Umbilical cord (tissue), 2 donors: ENCODE results near the gene ATAD1. TPM values are rescaled to one million over a fixed set of nuclear protein-coding genes. Genes with fewer than 3 reads are reported as not detected.
"Not testable (repeated sequence)": the region's sequence is repeated elsewhere in the genome, so short reads cannot be mapped to it uniquely, and the experiment has no call there.

Experiments used
- DNase-seq: peaks from one replicate; pipeline ENCODE4 v3.0.0-alpha.2; 2015; ENCODE audit warnings: low spot score
- total RNA-seq: library from RNA; depleted of rRNA; stranded (reverse); fragments of >200 nt; gene quantifications from one replicate; pipeline ENCODE4 v1.2.3, GENCODE V29; 2014; ENCODE audit warnings: low replicate concordance; ENCODE audit not compliant: insufficient read depth

ATAD1 gene
- total RNA-seq, 1 donor from 2014 or later, result 35.2 TPM

DNA sequence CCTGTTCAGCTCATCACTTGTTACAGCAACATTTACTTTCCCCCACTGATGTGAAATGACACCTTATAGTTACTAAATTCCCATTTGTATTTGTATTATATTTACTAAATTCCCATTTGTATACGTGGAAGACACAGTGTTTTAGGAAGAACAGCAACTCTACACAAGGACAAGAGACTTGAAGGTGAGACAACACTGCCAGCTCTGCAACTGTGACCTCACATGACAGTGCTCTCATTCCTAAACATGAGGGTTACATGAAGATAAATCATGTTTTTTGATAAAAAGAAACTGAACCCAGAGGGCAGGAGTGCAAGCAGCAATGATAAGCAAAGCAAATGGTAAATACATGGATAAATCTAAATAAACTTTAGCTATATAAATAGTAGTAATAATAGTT lies 60.3 kb downstream of the ATAD1 start:
- DNase-seq, result no peak

DNA sequence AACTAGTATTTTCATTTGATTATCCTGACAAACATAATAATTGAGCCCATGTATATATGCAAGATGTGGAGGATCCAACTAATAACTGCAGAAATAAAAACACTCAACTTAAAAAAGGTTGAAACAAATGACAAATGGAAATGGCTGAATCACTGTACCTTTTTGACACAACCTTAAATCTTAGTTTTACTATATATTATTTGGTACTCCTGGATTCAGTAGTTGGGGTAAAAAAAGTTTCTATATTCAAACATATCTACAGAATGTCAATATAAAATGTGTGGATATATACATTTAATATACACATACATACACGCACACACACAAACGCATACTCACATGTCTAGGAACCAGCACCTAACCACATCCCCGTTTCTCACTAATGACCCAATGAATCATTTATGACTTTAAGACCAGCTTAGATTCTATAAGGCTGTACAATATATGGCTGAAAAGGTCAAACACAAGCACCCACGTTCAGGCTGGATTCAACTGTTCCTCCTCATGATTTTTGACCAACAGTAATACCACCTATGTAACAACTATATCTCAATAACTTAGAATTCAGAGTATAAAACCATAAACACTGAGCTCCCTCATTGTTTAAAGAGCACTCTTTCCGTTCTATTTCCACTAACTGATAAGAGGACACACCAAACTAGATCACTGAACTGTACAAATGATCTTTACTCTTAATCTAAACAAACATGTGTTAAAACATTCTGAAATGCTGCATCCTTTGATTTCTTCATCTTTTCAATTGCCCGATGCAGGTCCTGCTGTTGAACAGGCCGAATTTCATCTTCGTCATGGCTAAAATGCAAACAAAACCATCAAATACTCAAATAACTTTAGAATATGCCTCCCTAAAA lies 63.8 kb downstream of the ATAD1 start:
- no peak for DNase-seq

DNA sequence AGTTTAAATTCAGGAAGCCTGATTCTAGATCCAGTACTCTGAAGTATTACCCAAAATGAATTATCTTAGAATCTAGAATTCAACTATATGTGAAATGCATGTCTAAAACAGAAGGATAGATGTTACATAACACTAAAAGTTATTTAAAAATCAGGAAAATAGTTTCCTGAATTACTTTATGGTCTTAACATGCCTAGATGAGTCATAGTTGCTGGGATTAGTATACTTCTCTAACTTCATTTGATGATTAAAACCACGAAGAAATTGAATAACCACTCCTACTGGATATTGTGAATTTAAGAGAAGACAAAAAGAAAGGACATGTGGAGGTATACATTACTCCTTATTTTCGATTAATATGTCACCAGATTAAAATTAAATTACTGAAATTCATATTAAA lies 65.5 kb downstream of the ATAD1 start:
- DNase-seq, result no peak

DNA sequence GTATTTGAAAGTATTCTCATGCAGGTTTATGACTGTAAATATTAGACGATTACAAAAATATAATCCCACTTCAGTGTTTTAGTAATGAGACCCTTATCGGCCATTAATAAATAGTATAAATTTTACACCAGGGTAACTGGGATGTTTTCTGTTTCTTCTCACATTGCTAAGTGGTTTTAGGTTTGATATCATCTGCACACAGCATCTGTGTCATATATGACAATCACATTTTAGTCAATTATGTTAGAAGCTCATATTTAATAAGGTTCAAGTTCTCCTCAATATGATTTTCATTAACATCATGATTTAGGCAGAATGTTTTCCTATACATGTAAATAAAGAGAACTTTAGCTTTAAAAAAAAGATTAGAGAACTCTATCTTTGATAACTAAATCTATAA lies 66.8 kb downstream of the ATAD1 start:
- no peak for DNase-seq

DNA sequence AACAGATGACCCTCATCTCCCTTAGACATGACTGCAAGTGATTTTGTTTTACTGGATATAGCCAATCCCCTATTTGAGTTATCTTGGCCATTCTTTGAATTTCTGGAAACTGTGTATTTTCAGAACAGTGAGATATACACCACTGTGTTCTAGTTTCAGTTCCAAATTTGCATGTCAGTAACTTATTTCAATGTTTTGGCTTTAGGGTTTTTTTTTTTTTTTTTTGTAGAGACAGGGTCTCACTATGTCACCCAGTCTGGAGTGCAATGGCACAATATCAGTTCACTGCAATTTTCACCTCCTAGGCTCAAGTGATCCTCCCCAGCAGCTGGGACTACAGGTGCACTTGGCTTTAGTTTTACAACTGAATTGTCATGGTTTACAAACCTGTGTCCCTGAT lies 67.2 kb downstream of the ATAD1 start:
- no peak for DNase-seq

DNA sequence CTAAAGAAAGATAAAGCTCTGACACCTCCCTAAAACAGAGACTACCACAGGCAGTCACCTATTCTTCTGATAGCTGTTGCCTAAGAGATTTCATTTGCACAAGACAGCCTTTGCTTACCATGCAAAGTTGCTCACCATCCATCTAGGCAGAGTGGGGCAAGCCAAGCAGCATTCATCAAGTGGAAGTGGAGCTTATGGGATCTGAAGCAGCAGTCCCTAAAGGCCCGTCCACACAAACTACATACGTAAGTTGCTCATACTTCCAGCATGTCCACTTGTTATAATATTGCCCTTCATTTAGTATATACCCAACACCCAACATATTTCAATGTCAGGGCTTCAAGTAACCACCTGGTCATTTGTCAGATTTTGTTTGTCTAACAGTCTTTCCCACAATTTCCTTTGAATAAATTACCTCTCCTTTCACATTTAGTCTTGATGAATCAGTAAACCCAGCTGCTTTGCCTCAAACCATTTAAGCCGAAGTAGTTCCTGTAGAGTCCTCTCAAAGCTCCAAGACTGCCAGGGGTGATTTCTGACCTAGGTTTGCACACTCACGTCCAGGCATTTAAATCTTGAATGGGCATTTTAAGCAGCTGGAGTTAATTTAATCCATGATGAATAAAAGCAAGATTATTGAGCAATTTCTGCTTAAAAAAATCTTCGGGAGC lies 67.9 kb downstream of the ATAD1 start:
- peak; percentile 95 for DNase-seq

DNA sequence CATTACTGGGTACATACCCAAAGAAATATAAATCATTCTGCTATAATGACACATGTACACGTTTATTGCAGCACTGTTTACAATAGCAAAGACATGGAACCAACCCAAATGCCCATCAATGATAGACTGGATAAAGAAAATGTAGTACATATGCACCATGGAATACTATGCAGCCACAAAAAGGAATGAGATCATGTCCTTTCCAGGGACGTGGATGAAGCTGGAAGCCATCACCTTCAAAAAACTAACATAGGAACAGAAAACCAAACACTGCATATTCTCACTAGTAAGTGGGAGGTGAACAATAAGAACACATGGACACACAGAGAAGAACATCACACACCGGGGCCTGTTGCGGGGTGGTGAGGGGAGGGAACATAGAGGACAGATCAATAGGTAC lies 69.8 kb downstream of the ATAD1 start:
- not testable (repeated sequence) for DNase-seq

DNA sequence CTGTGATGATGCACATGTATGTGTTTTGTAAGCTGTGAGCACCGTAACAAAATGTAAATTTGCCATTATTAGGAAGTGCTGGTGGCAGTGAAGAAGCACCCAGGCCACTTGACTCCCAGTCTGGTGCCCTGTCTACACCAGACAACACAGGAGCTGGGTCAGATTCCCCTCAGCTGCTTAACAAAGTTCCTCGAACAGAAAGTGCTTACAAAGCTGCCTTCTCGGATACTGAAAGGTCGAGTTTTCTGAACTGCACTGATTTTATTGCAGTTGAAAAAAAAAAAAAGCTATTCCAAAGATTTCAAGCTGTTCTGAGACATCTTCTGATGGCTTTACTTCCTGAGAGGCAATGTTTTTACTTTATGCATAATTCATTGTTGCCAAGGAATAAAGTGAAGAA lies 71.1 kb downstream of the ATAD1 start:
- no peak for DNase-seq

DNA sequence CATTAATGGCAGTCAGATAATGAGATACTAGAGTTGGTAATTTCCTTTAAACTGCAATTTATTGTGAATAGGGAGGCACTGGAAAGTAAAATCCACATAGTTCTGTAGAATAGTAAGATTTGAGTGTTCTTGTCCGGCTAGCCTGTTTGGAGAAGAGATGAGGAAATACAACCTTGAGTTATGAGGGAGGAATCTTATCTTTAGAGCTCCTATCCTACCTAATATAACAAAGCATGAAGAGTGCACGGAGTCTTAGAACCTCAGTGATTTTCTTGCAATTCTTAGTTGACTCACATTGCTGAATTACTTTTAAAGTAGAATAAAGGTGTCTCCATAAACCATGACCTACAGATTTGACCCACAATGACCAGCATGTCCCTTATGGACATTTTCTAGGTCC lies 73.4 kb downstream of the ATAD1 start:
- DNase-seq, result no peak

DNA sequence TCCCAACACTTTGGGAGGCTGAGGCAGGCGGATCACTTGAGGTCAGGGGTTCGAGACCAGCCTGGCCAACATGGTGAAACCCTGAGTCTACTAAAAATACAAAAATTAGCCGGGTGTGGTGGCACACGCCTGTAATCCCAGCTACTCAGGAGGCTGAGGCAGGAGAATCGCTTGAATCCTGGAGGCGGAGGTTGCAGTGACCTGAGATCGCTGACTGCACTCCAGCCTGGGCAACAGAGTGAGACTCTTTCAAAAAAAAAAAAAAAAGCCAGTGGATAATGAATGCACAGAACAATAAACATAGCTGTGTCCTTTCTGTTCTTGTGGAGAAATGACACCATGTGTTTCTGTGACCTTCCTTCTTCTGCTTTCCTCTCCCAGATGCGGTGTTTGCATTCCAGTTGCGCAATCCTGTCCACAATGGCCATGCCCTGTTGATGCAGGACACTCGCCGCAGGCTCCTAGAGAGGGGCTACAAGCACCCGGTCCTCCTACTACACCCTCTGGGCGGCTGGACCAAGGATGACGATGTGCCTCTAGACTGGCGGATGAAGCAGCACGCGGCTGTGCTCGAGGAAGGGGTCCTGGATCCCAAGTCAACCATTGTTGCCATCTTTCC lies 74.9 kb downstream of the ATAD1 start:
- not testable (repeated sequence) for DNase-seq

DNA sequence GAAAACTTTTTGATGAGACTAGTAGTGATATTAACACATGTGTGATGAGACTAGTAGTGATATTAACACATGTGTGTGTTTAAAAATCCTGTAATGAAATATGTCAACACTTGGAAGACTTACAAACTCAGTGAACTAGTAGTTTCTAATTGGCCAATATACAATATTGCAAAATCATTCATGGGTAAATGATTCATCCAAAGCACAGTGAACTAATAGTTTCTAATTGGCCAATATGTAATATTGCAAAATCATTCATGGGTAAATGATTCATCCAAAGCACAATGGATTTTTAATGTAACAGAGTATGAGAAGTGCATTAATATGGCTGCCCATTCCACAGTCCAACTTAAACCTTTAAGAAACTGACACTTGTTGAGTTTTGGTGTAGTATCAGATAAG lies 77.8 kb downstream of the ATAD1 start:
- DNase-seq, result no peak

DNA sequence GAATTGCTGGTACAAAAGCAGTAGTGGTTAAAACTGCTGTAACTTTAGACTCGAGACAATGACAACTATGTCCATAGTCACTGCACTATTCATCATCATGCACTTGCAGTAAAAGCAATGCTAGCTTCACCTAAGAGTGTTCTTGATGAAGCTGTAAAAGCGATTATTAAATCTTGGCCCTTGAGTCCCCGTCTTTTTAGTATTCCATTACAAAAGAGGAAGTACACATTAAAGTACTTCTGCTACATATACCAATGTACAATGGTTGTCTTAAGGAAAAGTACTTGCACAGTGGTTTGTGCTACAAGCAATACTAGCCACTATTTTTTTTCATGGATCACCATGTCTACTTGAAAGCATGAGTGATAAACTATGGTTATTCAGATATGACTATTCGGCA lies 78.3 kb downstream of the ATAD1 start:
- no peak for DNase-seq

DNA sequence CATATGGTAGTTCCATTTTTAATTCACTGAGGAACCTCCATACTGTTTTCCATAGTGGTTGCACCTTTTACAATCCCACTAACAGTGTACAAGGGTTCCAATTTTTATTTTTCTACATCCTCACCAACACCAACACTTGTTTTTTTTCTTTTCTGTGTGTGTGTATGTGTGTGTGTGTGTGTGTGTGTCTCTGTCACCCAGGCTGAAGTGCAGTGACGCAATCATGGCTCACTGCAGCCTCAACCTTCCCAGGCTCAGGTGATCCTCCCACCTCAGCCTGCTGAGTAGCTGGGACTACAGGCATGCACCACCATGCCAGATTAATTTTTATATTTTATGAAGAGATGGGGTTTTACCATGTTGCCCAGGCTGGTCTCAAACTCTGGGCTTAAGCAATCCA lies 79.8 kb downstream of the ATAD1 start:
- DNase-seq, result not testable (repeated sequence)

DNA sequence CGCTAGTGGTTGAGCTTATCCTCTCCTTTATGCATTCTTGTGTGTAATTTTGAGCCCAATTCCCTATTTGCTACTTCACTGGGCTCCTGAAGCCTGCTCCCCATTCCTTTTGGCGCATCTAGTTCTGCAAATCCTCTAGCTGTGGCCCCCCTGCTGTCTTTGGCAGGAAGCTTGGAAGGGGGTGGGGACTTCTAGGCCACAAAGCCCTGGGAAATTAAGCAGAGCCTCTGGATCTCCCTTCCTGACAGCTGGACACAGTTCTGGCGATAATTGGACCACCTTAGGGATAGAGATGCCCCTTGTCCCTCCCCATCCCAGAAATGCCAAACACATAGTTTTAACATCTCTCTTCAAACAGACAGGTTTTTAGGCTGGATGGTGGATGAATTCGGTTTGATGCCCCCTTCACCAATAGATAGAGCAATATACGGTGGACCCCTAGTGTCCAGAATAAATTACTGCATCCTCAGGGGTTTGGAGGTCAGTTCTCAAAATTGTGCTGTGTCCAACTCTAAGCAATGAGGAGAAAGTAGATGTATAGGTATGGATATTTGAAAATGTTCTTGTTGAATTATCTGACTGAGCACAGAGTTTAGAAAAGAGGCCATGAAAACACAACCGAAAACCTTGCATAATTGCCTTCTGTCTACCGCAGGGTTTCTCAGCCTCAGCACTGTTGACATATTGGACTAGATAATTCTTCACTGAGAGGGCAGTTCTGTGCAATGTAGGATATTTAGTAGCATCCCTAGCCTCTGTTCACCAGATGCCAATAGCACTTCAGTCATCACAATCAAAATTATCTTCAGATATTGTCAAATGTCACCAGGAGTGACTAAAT lies 82.8 kb downstream of the ATAD1 start:
- DNase-seq, result peak; percentile 65

DNA sequence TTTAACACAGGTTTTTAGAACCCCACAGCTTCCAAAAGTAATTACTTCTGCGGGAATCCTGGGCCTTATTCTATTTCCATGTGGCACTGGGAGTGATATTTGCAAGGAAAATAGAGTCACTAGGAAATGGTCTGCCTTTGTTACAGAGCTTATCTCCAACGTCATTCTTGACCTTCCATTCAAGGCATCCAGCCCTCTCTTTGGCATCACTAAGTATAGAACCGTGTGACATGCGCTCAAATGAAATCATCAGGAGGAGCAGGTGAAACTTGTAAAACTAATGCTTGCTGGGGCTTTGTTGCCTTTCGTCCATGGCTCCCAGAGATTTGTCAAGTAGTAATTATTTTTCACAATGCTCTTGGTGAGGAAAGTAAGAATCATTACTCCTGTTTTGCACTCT lies 84.9 kb downstream of the ATAD1 start:
- DNase-seq, result no peak

DNA sequence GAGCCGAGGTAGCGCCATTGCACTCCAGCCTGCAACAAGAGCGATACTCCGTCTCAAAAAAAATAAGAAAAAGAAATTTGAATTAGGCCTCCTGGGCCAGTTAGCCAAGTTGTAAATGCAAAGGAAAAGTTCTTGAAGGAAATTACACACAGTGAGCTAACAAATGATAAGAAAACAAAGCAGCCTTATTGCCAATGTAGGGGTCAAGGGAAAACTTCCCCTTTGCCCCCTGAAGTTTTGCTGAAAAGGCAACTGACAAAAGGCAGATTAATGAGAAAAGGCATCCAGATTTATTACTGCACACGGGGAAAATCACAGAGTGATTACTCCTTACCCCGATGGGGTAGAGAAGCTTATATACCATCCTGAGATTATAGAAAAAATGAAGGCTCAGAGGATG lies 88.1 kb downstream of the ATAD1 start:
- DNase-seq, result no peak

DNA sequence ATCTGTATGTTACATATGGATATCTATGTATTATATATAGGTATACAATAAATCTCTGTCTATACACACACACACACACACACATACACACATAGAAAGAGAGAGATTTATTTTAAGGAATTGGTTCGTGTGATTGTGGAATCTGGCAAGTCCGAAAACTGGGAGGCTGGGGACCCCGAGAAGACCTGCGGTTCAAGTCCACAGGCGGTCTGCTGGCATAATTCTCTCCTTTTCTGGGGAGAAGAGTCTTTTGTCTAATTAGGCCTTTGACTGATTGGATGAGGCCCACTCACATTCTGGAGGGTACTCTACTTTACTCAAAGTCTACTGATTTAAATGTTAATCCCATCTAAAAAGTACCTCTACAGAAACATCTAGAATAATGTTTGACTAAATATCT lies 93.2 kb downstream of the ATAD1 start:
- no peak for DNase-seq

DNA sequence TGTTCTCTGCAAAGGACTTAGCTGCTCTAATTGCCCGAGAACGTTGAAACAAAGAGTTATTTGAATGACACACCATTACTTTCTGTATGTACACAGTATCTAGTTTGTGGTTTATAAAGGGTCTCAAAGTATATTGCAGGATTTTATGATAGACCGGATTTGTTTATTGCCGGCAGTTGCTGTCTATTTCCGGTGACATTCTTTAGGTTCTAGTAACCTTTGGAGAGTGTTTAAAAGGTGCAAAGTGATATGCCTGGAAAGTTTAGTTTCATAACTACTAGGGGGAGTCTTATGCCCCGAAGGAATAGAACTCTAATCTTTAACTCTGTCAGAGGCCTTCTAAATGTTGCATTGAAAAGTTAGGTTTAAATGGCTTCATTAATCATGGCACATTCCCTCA lies 94.5 kb downstream of the ATAD1 start:
- DNase-seq, result no peak

DNA sequence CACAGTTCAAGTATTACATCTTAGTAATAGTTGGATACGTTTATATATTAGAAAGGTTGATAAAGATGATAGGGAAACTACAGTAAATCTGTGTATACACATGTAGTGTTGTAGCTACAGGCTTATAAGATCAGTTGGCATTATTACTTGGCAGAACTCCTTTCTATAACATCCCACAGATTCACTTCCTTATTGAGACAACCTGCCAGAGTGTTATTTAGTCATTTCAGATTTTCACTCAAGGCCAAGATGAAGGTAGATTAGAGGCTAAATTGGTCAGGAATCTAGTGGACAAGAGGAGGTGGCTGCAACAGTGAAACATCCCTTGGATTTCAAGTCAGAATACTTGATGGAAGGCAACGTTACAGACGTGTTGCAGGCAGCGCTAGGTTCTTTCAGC lies 95.3 kb downstream of the ATAD1 start:
- no peak for DNase-seq

DNA sequence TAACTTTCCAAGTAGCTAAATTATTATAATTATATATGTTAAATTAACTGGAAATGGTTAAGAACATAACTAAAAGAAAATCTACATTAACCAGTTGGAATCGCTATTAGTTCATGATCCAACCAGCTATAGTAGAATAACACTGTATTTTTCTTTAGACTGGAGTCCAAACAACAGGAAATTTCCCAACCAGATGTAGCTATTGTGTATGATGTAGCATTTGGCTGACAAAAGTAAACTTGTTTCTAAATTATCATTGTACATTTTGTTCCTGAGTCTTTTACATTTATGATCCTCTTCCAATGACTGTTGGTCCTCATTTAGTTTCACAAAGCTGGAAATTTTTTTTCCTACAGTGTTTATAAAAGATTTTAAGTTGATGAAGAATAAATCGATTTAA lies 96.2 kb downstream of the ATAD1 start:
- no peak for DNase-seq

DNA sequence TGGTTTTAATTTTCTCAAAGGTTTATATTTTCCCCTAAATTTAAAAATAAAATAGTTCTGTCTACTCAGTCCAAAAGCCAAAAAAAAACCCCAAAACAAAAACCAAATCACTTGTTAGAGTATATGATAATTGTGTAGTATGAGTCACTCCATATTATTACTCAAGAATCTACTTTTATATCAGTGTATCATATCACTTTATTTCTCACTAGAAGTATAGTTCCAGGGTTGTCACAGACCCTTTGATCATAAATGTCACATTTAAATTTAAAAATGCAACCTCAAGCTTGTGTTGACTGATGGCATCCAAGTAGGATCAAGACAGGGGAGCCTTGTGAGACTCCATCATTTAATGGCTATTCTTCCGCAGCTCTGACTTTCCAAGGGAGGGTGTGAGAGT lies 97.4 kb downstream of the ATAD1 start:
- DNase-seq, result no peak

DNA sequence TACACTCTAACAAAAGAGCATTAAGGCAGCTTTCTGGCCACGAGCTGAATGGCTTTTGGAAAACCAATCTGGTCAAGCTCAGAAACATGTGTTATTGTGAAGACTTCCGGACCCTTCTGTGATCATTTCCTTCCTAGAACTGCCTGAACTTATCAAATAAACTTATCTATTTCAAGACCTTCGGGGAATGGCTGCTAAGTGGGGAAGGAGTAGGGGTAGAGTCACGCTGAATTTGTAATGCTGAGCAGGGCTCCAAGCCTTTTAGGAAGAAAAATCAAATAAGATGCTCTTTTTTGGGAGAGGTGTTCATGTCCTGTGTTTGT lies 101.7 kb downstream of the ATAD1 start:
- DNase-seq, result no peak
